ENCODE measurements around the gene PIP4K2C.
"Not testable (repeated sequence)": the region's sequence is repeated elsewhere in the genome, so short reads cannot be mapped to it uniquely, and the experiment has no call there.

PIP4K2C gene

DNA sequence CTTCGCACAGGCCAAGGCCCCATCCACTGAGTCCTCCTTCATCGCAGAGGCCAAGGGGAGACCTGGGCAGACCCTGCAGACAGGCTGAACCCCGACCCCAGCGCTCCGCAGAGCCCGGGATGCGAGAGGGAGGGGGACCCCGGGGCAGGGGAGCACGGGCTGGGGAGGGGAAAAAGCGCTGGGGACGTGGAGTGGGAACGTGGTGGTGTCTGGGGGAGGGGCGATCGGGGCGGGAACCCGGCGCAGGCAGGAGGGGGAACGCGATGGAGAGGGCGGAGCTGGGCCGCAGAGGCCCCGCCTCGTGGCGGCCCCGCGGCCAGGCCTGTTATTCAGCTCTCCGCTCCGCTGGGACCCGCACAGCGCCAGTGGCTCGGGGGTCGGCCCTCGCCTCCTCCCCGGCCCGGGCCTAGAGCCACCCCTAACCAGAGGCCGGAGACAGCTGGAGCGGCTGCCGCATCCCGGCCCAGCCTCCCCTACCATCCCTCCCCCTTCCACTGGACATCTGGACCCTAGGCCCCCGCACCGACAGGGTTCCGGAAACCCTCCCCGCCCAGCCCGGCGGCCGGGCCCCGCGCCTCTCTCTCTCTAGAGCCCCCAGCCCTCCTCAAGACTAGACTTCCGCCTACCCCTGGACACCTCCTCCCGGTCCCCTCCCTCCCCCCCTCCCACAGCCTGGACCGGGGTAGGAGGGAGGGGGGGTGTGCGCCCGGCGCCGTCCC, 20.3 kb downstream of the PIP4K2C start, which contains the start of gene ARHGEF25:
ARHGEF25 (plus strand) TSS at position 328 of the 719 bp plus-strand sequence. CDS start 460 bp downstream, outside the sequence.
- no peak for DNase-seq

DNA sequence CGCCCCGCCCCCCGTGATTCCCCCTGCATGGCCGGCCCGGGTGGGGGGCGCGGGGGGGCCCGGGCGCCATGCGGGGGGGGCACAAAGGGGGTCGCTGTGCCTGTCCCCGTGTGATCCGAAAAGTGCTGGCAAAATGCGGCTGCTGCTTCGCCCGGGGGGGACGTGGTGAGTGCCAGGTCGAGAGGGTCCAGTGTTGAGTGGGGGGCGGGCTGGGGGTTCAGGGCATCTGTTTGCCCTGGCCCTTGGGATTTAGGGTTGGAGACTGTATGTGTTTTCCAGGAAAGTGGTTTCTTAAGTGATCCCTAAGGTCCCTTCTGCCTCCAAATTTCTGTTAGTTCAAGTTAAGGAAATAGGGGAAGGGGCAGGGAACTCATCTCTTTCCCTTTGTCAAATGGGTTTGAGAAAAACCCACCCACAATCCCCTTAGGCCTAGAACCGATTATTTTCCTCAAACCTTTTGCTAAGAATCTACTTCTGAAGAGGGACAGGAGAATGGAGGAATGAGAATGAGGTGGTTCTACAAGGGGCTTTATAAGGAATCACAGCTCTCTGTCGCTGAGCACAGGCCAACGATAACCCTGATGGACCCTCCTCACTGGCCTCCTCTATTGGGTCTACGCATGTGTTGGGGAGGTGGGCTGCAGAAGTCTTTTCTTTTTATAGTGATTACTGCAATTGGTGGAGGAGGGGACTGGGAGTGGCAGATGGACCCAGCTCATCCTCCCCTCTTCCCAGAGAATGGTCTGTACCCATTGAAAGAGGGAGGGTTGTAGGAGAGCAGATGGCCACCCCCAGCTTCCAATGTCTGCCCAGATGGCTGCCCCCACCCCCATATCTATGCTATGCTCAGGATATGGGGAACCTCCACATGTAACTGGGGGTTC, 21.1 kb downstream of the PIP4K2C start:
- no peak for DNase-seq

DNA sequence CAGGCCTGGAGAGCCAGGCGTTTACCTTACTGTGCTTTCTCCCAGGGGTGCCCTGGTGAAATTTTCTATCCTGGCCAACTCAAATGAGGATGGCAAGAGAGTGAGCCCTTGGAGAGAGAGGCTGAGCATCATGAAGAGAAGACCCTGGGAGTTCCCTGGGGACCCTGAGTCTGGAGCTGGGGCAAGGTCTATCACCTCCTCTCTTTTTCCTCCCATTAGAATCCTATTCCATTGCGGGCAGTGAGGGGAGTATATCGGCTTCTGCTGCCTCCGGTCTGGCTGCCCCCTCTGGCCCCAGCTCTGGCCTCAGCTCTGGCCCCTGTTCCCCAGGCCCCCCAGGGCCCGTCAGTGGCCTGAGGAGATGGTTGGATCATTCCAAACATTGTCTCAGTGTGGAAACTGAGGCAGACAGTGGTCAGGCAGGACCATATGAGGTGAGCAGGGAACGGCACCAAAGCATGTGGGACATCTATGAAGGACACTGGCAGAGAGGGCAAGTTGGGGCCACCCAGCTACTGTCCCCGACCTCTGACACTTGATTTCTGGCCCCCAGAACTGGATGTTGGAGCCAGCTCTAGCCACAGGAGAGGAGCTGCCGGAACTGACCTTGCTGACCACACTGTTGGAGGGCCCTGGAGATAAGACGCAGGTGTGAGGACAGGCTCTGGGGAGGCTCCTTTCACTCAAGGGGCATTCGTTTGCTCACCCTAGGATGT, 21.9 kb downstream of the PIP4K2C start:
- DNase-seq, result no peak

GRCh38 chr12:57613427-57614109, 22.6 kb downstream of the PIP4K2C start:
- DNase-seq, result no peak

- DNase-seq, result no peak
Measured at GRCh38 chr12:57614178-57614947, 23.4 kb downstream of the PIP4K2C start.

DNA sequence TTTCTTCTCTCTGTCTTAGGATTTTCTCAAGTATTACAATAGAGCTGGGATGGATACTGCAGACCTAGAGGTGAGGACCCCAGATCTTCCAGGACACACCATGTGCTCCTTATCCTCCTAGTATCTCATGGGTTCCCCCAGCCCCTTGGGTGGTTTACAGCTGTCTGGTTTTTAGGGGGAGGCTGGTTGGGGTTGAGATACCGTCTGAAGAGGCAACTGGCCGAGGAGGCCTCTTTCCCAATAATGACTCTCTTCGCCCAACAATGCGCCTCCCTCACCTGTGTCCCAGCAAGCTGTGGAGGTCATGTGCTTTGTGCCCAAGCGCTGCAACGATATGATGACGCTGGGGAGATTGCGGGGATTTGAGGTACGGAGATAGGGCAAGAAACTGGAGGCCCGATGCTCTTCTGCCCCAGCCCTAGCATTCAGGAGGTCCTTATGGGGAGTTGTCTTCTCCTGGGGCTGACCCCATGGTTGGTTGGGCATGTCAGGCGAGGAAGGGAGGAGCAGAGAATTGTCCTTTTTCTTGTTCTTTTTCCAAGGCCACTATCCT, 24.0 kb downstream of the PIP4K2C start:
- DNase-seq, result no peak

- no peak for DNase-seq
Measured at GRCh38 chr12:57615637-57616036, 24.6 kb downstream of the PIP4K2C start.

DNA sequence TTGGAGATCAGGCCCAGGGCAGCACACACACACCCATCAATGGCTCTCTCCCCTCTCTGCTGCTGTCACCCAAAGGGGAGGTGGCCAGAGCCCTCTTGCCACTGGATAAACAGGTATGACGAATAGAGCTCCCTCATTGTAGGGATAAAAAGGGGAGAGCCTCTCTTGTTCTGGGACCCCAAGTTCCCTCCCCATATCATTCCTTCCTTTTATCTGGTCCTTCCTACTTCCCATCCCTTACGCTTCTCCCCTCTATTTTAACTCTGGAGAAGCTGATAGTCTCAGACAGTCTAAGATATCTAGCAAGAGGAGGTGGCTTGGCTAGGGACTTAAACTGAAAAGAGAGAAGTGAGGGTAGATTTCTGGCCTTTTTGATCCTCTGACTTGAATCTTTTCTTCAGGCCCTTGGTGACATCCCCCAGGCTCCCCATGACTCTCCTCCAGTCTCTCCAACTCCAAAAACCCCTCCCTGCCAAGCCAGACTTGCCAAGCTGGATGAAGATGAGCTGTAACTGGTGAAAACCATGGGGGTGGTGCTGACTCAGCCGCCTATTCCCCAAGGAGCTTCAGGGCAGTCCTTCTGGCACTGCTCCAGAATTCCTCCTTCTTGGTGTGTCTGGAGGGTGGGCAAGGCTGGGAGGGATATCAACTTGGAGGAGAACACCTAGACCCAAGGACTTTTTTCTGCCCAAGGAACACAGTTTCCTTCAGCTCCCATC, 25.6 kb downstream of the PIP4K2C start:
- DNase-seq, result no peak

DNA sequence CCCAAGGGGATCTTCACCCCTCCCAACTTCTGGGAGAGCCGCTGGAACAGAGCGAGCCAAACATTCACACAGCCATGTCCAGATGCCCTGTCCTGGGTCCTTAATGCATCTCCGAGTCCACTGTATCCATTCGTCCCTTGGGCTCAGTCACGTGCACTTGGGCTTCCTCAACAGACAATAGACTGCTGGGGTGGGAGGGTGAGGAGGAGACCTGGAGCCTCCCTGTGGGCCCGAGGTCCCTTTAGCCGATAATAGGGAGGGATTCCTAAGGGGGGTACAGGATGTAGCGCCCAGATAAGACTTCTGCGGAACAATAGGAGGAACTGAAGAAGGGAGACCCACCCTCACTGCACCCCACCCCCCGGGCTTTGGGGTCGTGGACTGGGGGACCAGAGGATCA, 26.9 kb downstream of the PIP4K2C start:
- no peak for DNase-seq

- not testable (repeated sequence) for DNase-seq
Measured at GRCh38 chr12:57618431-57618830, 27.4 kb downstream of the PIP4K2C start.

DNA sequence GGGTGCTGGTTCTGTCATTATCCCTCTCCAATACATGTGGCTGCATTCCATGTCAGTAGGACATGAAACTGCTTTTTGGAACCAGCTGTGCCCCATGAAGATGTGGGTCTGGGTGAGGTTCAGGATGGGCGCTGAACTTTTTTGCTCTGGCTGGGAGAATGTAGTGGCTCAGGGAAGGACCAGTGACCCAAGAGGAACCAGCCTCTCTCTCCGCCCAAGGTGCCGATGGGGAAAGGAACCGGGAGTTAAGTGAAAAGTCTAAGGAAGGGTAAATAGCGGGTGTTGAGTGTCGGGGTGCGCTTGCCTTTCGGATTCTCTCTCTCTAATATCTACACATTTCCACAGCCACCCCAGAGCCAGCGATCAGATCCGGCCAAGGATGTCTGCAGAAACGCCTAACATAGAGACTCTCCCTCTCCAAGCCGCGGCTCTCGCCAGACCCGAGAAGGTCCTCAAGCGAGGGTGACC, 28.0 kb downstream of the PIP4K2C start:
- no peak for DNase-seq

DNA sequence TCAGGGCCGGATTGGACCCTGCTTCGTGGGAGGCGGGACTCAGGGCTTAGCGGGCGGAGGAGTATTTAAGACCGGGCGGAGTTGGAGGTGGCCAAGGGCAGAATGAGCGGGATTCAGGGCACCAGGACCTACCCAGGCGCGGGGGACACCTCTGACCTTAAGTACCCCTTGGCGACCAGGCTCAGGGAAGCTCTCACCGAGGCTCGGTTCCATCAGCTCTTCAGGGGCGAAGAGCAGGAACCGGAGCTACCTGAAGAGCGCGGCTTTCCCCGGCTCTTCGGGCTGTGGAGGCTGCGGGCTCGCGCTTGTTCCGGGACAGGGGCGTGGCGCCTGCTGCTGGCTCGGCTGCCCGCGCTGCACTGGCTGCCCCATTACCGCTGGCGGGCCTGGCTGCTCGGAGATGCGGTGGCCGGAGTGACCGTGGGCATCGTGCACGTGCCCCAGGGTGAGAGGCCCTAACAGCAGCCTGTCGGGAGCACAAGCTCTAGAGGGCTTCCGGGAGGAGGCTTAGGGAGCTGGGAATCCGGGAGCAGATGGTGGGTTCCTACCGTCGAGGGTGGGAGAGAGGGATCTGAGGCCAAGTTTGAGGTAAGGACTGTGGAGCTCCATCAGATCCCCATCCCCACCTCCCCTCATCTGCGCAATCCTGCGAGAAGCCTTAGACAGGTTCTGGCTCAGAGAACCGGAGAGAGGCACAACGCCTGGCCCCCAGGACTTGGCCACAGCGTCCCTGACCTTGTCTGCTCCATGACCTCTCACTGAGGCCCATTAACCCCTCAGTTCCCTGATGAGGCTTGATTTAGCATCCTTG, 28.6 kb downstream of the PIP4K2C start:
- DNase-seq, result no peak

DNA sequence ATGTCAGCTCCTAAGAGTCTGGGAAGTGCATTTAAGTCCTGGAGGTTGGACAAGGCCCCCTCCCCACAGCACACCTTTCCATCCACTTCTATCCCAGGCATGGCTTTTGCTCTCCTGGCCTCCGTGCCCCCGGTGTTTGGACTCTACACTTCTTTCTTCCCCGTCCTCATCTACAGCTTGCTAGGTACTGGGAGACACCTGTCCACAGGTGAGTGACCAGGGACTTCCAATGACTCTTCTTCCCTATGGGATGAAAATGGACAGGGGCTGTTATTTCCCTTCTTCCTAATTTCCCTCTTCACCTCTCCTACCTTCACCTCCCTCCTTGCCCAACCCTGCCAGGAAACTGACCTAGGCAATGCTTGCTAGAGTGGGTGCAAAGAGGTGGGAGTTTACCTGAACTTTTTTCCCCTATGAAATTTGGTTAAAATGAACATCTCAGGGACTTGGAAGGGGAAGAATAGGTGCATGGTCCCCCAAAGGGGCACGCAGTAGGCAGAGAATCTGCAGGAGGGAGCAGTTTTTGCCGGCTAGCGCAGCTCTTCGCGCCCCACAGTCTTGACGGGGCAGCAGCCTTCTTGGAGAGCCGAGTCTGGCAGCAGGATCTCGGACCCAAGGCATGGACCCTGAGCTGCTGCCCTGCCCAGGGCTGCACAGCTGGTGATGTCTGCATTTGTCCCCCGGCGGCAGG, 29.4 kb downstream of the PIP4K2C start:
- no peak for DNase-seq

DNA sequence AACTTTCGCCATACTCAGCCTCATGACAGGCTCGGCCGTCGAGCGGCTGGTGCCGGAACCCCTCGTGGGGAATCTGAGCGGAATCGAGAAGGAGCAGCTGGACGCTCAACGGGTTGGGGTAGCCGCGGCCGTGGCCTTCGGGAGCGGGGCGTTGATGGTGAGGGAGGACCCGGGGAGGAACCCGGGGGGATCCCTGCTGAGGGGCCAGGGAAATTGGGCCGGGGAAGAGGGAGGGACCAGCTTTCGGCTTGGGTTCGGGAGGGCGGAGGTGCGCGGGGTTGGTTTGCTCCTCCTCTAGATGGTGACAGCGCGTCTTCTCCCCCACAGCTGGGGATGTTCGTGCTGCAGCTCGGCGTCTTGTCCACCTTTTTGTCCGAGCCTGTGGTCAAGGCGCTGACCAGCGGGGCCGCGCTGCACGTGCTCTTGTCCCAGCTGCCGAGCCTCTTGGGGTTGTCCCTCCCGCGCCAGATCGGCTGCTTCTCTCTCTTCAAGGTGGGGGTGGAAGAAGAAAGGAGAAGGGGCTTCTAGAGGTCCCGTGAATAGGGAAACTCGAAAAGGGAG, 30.0 kb downstream of the PIP4K2C start:
- no peak for DNase-seq

- DNase-seq, result peak; percentile 43
Measured at GRCh38 chr12:57621497-57622292, 30.7 kb downstream of the PIP4K2C start.

- no peak for DNase-seq
Measured at GRCh38 chr12:57622293-57623245, 31.6 kb downstream of the PIP4K2C start.

DNA sequence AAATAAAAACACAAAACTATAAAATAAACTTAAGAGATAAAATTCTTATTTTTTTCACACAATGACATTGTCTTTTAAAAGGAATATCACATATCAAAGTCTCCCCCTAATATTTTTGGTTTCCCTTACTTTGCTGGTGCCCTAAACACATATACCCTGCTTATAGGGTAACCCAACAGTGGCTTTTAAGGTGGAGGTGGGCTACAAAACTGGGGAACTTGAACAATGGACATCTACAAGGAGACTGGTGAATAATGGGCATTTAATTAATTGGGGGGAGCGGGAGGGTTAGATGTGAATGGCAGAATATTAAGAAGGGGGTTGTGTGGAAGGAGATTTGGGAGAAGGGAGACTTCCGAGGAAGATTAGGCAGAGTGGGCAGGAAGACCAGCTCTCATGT, 32.4 kb downstream of the PIP4K2C start:
- DNase-seq, result no peak
